Endothelial cell (in vitro differentiated cells): ENCODE data around the gene CDYL2. TPM values are rescaled to one million over a fixed set of nuclear protein-coding genes. Genes with fewer than 3 reads are reported as not detected.

Experiments used
- DNase-seq: peaks from one replicate; pipeline ENCODE4 v3.0.0; 2021; ENCODE audit warnings: low spot score
- H3K27ac Mint-ChIP-seq: one replicate; pipeline ENCODE4 v1.8.0; 2021; ENCODE audit warnings: mixed read lengths, inconsistent platforms; ENCODE audit not compliant: unreplicated experiment
- H3K27me3 Mint-ChIP-seq: one replicate; pipeline ENCODE4 v1.8.0; 2021; ENCODE audit warnings: mild to moderate bottlenecking, moderate library complexity, mixed read lengths, inconsistent platforms; ENCODE audit not compliant: unreplicated experiment
- H3K36me3 Mint-ChIP-seq: one replicate; pipeline ENCODE4 v1.8.0; 2021; ENCODE audit warnings: mild to moderate bottlenecking, low read depth, mixed read lengths, inconsistent platforms; ENCODE audit not compliant: unreplicated experiment
- H3K4me1 Mint-ChIP-seq: one replicate; pipeline ENCODE4 v1.8.0; 2021; ENCODE audit warnings: mild to moderate bottlenecking, mixed read lengths, inconsistent platforms; ENCODE audit not compliant: unreplicated experiment
- H3K4me3 Mint-ChIP-seq: one replicate; pipeline ENCODE4 v1.8.0; 2021; ENCODE audit warnings: mild to moderate bottlenecking, mixed read lengths, inconsistent platforms; ENCODE audit not compliant: unreplicated experiment
- H3K9me3 Mint-ChIP-seq: one replicate; pipeline ENCODE4 v1.8.0; 2021; ENCODE audit warnings: mixed read lengths, inconsistent platforms; ENCODE audit not compliant: unreplicated experiment
- CTCF ChIP-seq: fragments of 200-600 bp; sonication (generic); IDR thresholded peaks from one replicate; pipeline ENCODE4 v1.5.0; 2021; ENCODE audit warnings: antibody characterized with exemption; ENCODE audit not compliant: unreplicated experiment
- total RNA-seq: library from RNA; stranded (reverse); fragmentation: NEBNext Ultra II Directional; extraction: Animal tissue kit (Norgen Biotek cat#: 25700); gene quantifications from one replicate; pipeline ENCODE4 v1.2.1, GENCODE V29; 2021; ENCODE audit not compliant: unreplicated experiment

The CDYL2 gene
- total RNA-seq, 1 donor from 2014 or later = 26.6 TPM

- TF ChIP-seq CTCF = no peak
- Mint-ChIP-seq H3K4me1 (no peaks in the 10 kb centered on the region), H3K36me3 (peaks cover 13% of the 10 kb centered on the region), H3K4me3 (no peak overlapping the region), H3K27me3 (no peaks in the 10 kb centered on the region), H3K9me3 (peaks cover 5% of the 10 kb centered on the region), H3K27ac (no peak overlapping the region)
- DNase-seq = no peak
Measured at GRCh38 chr16:80599466-80599865, 204.9 kb downstream of the CDYL2 start.

- Mint-ChIP-seq H3K27me3 (peaks cover 2% of the 10 kb centered on the region), H3K4me3 (peak overlapping the region; percentile 13), H3K9me3 (peaks cover 5% of the 10 kb centered on the region), H3K4me1 (no peaks in the 10 kb centered on the region), H3K27ac (no peak overlapping the region), H3K36me3 (peaks cover 9% of the 10 kb centered on the region)
- no peak for DNase-seq
- TF ChIP-seq CTCF = no peak
Measured at GRCh38 chr16:80596507-80597207, 207.7 kb downstream of the CDYL2 start.

- Mint-ChIP-seq H3K4me3 (no peak overlapping the region), H3K27me3 (peaks cover 2% of the 10 kb centered on the region)
Measured at GRCh38 chr16:80594756-80595155, 209.6 kb downstream of the CDYL2 start.

GRCh38 chr16:80592273-80592672 lies 212.1 kb downstream of the CDYL2 start:
- Mint-ChIP-seq H3K27me3 (peaks cover 2% of the 10 kb centered on the region), H3K27ac (no peak overlapping the region), H3K9me3 (peaks cover 5% of the 10 kb centered on the region), H3K4me3 (no peak overlapping the region), H3K36me3 (peaks cover 9% of the 10 kb centered on the region), H3K4me1 (no peaks in the 10 kb centered on the region)
- no peak for TF ChIP-seq CTCF
- no peak for DNase-seq

More at GRCh38 chr16:80594756-80595155, 209.6 kb downstream of the CDYL2 start:
- Mint-ChIP-seq H3K36me3 (peaks cover 9% of the 10 kb centered on the region), H3K9me3 (peaks cover 5% of the 10 kb centered on the region), H3K4me1 (no peaks in the 10 kb centered on the region), H3K27ac (no peak overlapping the region)
- DNase-seq = no peak
- TF ChIP-seq CTCF = no peak

- no peaks in the 10 kb centered on the region for H3K4me1 Mint-ChIP-seq
- H3K9me3 Mint-ChIP-seq = peaks cover 3% of the 10 kb centered on the region
- peaks cover 4% of the 10 kb centered on the region for H3K36me3 Mint-ChIP-seq
Measured at GRCh38 chr16:80591071-80591915, 213.1 kb downstream of the CDYL2 start.

More at GRCh38 chr16:80591071-80591915, 213.1 kb downstream of the CDYL2 start:
- H3K27ac Mint-ChIP-seq = no peak overlapping the region
- H3K4me3 Mint-ChIP-seq = no peak overlapping the region
- H3K27me3 Mint-ChIP-seq = peaks cover 2% of the 10 kb centered on the region
- no peak for TF ChIP-seq CTCF
- DNase-seq = no peak
